HG03097 (cell line): ENCODE results near the gene ITGAX.

Experiments
- ATAC-seq: cut with Tn5 transposase; IDR thresholded peaks from one replicate; pipeline ENCODE4 v1.9.1; 2021; ENCODE audit not compliant: unreplicated experiment, low FRiP score

ITGAX gene

DNA sequence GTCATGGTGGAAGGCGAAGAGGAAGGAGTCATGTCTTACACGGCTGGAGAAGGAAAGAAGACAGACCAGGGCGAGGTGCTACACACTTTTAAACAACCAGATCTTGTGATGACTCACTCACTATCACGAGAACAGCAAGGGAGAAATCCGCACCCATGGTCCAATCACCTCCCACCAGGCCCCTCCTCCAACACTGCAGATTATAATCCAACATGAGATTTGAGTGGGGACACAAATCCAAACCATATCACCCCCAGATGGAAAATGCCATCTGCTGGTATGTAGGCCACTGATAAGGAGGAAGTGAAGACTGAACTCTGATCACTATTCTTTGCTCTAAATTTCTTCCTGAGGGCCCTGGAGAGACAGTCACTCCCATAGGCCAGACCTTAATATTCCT lies 7.5 kb upstream of the ITGAX start:
- ATAC-seq, result no peak

DNA sequence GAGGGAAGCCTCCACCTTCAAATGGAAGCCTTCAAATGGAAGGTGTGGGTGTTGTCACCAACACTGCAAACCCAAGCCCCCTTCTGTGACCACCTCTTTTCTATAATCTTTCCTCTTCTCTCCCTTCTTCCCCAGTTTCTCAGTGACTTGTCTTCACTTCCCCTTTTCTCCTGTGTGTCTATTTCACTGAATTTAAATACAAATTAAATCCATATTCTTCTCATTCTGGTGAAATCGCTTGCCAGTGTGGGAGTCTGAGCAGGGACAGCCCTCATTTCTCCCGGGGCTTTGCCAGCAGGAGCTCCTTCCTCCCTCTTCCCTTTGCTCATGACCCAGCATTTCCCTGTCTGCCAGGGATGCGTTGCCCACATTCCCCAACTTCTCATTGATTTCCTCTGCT lies 6.4 kb upstream of the ITGAX start:
- ATAC-seq, result no peak

DNA sequence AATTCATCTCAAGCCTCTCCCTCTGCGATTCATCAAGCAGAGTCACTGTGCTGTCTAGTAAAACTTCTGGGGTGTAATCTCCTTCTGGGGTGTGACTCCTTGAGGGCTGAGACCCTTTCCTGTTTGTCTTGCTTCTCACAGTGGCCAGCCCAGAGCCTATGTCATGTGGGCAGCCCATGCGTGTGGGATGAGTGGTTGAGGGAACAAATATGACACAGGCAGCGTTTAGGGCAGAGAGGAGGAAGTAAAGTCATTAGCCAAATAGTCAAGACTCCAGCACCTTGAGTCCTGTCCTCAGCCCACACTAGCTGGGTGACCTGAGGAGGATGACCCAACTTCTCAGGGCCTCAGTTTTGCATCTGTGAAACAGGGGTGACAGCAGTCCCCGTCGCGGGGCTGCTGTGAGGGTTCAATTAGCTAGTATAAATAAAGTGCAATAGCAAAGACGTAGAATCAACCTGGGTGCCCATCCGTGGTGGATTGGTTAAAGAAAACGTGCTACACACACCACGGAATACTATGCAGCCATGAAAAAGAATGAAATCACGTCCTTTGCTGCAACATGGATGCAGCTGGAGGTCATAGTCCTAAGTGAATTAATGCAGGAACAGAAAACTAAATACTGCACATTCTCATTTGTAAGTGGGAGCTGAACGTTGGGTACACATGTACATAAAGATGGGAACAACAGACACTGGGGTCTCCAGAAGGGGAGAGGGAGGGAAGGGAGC lies 4.5 kb upstream of the ITGAX start:
- no peak for ATAC-seq

DNA sequence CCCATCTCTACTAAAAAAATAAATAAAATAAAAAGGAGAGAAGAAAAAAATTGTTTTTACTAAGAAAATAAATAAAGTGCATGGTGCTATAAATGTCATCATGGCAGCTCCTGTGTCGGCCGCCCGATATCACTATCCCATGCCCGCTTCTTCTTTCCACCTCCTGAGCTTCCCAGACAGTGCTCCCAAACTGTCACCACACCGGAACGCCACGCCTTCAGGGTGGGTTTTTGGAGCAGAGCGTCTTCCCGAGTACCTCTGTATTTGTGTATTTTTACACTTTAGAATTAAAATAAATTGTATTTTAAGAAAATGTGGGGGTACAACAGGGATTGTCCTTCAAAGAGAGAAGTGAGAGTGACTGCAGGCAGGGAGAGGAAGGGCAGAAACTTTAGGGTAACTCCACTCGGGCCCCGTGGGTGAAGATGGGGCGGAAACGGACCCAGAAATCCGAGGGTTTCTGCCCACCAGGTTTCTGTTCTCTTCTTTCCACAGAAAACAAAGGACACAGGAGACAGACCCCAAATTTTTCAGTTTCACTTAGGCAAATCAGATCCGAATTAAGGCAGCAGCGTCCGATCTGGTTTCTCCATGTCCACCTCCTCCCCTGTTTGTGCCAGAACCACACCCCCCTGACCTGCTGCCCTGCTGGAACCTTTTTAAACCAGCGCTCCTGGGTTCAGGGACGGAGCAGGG lies 3.6 kb upstream of the ITGAX start:
- ATAC-seq, result no peak

DNA sequence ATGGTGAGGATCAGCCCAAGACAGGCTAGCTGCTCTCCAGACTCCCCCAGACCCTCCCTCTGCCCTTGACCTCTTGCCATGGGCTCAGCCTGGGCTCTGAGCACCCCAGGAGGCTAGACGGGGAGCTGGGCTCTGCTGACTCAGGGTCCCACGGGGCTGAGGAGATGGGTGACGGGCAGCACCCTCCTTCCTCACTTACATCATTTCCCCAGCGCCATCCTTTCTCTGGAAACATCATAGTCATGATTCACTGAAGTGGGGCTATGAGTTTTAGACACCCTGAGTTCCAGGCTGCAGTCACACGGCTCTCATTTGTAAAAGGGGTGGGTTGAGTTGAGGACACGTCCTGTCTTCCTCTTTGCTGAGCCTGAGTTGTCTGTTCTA lies 3.0 kb upstream of the ITGAX start:
- no peak for ATAC-seq

DNA sequence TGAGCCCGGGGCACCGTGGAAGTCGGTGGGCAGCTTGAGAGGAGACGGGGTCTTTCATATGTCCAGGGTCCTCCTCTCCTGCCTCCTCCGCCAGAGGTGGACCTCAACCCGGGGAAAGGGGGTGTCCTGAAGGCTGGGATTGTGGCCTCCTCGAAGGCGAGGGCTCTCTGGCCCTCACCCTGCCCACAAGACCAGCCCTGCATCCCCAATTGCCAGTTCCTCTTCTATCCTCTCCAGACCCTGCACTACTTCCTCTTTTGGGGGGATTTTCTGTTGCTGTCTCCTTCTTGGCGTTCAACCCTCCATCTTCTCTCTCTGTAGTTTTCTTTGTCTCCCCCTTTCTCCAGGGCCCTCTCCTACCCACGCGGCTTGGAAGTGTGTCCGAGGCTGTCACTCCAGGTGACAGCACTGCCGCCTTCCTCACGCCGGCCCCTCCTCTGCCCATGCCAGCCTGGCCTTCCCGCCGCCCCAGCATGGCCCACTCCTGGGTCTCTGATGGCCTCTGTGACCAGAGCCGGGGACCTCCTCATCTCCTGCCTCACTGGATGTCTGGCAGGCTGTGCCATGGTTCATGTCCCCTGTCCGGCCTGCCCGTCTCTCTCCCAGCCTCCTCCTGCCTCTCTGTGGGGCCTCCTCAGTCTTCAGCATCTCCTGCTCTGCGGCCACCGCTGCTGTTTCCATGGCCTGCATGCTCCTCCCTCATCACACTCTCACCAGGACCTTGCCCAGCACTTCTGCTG lies 2.4 kb upstream of the ITGAX start:
- ATAC-seq, result no peak

DNA sequence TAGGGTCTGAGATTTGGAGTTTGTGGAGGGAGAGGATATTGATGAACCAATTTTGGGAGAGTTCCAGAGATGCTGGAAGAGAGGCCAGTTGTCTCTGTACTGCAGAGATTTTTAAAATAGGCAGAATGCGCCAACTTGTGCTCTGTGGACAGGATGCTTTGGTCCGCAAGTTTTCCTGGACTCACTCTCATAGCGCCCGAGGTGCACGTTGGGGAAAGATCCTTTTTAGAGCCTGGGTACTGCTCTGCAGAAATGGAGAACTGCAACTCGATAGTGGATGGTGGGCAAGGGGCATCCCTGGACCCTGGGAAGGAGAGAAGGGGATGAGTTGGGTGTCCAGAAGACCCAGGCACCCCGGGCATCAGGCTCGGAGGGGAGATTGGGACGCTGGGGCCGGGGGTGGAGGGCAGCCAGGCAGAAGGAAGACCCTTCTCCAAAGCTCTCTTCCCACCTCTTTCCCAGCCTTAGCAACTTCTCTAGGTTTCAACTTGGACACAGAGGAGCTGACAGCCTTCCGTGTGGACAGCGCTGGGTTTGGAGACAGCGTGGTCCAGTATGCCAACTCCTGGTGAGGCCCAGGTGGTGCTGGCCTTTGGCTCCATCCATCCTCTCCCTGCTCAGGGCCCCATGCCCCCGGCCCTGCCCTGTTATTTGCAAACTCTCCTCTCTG lies 590 bp downstream of the ITGAX start:
- ATAC-seq, result no peak

DNA sequence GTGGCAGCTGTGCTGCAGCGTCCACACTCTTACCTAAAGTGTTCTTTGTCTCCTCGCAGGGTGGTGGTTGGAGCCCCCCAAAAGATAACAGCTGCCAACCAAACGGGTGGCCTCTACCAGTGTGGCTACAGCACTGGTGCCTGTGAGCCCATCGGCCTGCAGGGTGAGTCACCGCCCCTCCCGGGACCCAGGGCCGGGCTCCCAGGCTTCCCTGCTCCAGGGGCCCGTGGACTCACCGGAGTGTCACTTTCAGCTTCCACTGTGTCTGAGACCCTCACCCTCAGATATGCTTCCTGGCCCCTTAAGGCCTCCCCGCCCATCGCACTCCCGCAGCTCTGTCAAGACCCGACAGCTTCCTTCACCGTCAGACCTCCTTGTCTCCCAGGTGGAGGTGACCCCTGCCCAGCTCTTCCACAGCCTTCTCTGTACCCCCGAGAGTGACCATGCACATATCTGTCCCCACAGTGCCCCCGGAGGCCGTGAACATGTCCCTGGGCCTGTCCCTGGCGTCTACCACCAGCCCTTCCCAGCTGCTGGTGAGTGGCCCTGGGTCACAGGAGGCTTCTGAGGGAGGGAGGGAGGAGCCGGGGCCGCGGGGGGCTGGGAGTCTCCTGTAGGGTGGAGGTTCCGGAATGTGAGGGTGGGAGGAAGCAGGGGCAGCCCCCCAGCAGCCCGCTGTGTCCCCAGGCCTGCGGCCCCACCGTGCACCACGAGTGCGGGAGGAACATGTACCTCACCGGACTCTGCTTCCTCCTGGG lies 1.8 kb downstream of the ITGAX start:
- ATAC-seq, result no peak

DNA sequence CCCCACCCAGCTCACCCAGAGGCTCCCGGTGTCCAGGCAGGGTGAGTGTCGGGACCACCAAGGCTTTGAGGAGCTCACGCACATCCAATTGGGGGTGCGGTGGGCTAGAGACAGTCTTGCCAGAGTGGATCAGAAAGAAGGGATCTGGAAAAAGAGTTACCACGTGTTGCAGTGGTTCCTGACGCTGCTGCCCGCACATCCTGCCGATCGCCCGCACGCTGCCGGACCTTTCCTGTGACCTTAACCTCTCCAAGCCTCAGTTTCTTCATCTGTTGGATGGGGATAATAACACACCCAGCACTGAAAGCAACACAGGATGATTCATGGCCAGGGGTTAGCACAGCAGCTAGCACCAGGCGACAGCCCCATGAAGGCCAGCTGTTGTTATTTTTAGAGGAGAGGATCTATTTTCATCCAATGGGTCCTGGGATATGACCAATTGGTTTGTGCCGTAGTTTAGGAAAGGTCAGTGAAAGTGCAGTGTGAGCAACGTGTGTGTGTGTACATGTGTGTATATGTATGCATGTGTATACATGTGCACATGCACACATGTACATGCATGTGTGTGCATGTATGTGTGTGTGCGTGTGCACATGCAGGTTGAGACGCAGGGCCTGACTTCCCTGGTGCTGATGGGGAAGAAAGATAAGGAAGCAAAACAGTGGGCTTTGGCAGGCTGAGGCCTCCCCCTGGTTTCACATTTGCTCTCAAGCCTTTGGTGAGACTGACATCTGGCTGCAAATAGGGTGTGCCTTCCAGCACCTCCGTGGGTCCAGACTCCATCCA lies 2.5 kb downstream of the ITGAX start:
- ATAC-seq, result no peak

DNA sequence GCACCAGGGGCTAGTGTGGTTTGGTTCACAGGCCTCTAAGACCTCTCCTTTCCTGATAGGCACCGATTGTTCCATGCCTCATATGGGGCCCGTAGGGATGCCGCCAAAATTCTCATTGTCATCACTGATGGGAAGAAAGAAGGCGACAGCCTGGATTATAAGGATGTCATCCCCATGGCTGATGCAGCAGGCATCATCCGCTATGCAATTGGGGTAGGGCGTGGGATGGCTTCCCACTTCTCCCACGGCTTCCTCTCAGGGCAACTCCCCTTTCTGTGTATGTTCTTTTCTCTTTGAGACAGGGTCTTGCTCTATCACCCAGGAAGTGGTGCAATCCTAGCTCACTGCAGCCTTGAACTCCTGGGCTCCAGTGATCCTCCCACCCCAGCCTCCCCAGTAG lies 5.3 kb downstream of the ITGAX start:
- ATAC-seq, result no peak

DNA sequence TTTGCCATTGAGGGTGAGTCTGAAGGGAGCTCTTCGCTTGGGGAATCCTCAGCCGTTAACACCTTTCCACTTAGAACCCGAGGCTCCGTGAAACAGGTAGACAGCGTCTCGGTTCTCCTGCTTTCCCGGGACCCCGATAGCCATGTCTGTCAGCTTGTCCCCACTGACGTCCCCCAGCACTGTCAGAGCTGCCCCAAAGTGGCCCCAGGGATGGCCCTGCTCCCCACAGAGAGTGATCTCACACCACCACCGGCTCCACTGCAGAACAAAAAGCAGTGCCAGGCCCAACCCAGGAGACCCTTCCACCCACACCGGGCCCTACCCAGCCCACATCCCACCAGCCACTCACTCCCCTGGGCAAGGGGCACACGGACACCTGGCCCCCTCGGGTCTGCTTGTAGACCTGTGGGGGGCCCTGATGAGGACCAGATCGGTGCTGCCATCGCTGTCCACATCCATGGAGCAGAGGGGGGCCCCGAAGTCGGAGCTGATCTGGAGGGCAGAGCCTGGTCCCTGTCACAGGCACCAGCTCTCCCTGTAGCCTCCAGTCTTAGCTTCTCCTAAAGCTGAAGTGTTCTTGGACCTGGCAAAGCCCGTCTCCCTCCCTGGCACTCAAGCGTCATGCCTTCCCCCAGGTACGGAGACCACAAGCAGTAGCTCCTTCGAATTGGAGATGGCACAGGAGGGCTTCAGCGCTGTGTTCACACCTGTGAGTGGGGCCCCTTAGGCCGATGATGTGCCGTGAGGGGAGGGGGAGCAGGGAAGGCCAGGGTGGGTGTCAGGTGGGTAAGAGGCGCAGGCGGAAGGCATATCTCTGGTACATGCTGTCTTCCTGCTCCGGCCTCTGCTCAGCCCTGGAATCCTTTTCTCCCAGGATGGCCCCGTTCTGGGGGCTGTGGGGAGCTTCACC lies 6.5 kb downstream of the ITGAX start:
- ATAC-seq, result no peak

DNA sequence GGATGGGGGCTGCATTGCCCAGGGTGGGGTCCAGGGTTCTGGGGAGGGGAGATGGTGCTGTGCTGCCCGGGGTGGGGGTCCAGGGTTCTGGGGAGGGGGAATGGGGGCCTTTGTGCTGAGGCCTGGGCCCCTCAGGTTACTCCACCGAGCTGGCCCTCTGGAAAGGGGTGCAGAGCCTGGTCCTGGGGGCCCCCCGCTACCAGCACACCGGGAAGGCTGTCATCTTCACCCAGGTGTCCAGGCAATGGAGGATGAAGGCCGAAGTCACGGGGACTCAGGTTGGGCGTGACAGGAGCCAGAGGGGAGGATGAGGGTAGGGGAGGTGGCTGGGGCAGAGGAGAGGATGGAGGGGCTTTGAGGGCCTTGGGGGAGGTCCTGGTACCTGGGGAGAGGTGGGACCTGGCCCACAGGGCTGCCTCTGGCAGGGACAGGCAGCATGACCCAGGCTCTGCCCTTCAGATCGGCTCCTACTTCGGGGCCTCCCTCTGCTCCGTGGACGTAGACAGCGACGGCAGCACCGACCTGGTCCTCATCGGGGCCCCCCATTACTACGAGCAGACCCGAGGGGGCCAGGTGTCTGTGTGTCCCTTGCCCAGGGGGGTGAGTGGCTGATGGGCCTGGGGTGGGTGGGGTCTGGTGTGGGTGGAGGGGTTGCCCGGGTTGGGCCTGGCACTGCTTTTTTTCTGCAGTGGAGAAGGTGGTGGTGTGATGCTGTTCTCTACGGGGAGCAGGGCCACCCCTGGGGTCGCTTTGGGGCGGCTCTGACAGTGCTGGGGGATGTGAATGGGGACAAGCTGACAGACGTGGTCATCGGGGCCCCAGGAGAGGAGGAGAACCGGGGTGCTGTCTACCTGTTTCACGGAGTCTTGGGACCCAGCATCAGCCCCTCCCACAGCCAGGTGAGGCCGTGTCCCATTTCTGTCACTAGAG lies 7.8 kb downstream of the ITGAX start:
- ATAC-seq, result no peak

DNA sequence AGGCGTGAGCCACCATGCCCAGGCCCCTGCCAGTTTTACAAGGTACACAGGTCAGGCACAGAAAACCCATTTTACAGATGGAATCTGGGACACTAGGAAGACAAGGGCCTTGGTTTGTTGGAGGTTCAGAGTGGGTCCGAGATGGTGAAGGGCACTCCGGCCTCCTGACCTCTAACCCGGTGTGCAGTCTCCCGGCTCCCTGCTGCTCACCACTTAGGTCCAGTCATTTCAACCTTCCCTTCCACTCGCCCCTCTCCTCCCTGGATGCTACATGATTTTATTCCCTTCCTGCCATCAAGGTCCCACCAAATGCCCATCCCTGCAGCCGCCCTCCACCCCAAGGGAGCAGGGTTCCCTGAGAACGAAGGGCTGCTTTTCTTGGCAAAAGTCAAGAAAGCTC lies 8.7 kb downstream of the ITGAX start:
- ATAC-seq, result no peak

DNA sequence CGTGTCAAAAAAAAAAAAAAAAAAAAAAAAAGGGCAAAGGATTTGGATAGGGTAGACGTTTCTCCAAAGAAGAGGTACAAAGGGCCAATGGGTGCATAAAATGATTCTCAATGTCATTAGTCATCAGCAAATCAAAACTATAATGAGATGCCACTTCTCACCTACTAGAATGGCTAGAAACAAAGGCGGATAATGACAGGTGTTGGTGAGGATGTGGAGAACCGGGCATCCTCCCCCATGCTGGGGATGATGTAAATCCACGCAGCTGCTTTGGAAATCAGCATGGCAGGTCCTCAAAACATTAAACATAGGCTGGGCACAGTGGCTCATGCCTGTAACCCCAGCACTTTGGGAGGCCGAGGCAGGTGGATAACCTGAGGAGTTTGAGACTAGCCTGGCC lies 9.4 kb downstream of the ITGAX start:
- no peak for ATAC-seq

DNA sequence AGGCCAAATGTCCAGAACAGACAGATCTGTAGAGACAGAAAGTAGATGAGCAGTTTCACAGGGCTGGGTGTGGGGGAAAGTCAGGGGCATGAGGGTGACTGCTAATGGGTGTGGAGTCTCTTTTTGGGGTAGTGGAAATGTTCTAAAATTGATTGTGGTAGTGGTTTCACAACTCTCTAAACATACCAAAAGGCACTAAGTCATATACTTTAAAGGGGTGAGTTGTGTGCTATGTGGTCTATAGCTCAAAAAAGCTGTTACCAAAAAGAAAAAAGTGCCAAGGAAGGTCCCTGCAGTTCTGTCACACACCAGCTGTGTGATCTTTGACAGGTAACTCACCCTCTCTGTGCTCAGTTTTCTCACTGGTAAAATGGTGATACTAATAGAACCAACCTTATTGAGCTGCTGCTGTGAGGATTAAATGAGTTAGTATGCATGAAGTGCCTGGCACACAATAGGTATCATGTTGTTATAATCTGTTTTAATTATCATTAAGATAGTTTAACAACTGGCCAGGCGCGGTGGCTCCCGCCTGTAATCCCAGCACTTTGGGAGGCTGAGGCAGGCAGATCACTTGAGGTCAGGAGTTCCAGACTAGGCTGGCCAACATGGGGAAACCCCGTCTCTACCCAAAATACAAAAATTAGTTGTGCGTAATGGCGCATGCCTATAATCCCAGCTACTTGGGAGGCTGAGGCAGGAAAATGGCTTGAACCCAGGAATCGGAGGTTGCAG lies 10.3 kb downstream of the ITGAX start:
- no peak for ATAC-seq

DNA sequence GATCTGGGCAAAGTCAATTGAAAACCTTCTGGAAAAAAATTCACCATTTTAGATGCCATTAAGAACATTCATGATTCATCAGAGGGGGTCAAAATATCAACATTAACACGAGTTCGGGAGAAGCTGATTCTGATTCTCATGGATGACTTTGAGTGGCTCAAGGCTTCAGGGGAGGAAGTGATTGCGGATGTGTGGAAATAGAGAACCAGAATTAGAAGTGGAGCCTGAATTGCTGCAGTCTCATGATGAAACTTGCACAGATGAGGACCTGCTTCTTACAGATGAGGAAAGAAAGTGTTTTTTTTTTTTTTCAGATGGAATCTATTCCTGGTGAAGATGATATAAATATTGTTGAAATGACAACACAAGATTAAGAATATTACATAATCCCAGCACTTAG lies 12.9 kb downstream of the ITGAX start:
- no peak for ATAC-seq

DNA sequence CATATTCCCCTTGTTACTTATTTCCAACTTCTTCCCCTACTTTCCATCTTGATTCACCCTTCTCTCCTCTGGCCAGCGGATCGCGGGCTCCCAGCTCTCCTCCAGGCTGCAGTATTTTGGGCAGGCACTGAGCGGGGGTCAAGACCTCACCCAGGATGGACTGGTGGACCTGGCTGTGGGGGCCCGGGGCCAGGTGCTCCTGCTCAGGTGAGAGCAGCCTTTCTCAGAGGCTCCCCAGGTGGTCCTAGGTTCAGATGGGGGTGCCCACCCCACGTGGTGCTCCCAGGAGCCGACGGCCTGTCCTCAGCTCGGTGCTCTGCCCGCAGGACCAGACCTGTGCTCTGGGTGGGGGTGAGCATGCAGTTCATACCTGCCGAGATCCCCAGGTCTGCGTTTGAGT lies 16.0 kb downstream of the ITGAX start:
- ATAC-seq, result no peak
